HEK293 (cell line): ENCODE results near the gene ZKSCAN4.

Experiments
- GFI1B ChIP-seq: fragments of 450-650 bp; formaldehyde crosslinking; IDR thresholded peaks from 2 replicates; pipeline ENCODE4 v1.5.1; 2016; ENCODE audit warnings: missing biosample characterization, missing genetic modification characterization
- GLIS2 ChIP-seq: fragments of 450-650 bp; formaldehyde crosslinking; IDR thresholded peaks from 2 replicates; pipeline ENCODE4 v1.5.1; 2016; ENCODE audit warnings: missing biosample characterization, missing genetic modification characterization
- MEIS1 ChIP-seq: sonication (generic); formaldehyde crosslinking; IDR thresholded peaks from 2 replicates; pipeline ENCODE4 v1.8.1; 2022; ENCODE audit warnings: missing genetic modification reagents, mild to moderate bottlenecking, borderline replicate concordance
- MYNN ChIP-seq: fragments of 450-650 bp; formaldehyde crosslinking; IDR thresholded peaks from 2 replicates; pipeline ENCODE4 v1.5.1; 2016; ENCODE audit warnings: missing biosample characterization, missing genetic modification characterization, borderline replicate concordance
- ZBTB8A ChIP-seq: fragments of 450-650 bp; formaldehyde crosslinking; IDR thresholded peaks from 2 replicates; pipeline ENCODE4 v1.5.1; 2016; ENCODE audit warnings: missing biosample characterization, missing genetic modification characterization

DNA sequence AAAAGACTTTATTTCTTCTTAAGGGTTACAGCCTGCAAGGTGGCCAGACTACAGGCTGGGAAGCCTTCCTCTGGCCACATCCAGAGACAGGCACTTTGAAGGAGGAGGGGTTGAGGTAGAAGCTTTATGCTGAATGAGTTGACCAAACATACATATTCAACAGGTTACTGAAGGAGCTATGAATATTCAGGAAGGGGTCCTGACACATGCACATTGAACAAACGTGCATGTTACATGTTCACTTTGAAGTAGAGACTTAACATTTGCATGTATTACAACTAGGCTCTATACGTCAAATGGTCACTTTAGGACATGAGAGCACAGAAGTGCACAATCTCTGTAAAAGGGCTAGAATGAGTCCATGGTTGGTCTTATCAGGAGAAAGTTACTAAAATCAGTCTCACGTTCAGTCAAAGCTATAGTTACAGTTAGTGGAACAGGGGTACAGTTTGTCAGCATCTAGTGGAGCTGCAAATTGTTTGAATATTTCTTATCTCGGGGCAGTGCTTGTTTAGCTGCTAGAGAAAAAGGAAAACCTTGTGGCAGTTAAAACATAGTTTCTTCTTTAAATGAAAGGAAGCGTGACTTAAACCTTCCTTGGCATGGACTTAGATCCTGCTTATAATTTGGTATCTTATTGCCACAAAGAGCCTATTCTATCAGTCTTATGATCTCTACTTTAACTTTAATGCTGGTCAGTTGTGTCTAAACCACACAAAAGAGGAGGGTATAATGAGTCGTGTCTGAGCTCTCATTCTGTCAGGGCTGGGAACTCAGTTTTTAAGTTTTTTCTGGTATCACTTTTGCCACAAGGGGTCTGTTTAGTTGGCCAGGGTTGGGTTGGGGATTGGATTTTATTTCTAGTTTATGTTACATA is 31.6 kb downstream of the ZKSCAN4 start:
- TF ChIP-seq MEIS1 (CRISPR knock-in tag) (no peak), GFI1B (no peak), MYNN (no peak), GLIS2 (tag by site-specific recombination) (no peak), ZBTB8A (tag by site-specific recombination) (no peak)
